Stimulated activated CD8-positive, alpha-beta memory T cell treated with anti-CD3 and anti-CD28 coated beads, Interleukin-4, amount 100 ng/mL, for 4 hours (primary cell): ENCODE results near the gene FRMD3.

Experiments used
- DNase-seq, 2 donors: peaks; one replicate each; pipeline ENCODE4 v3.0.0-alpha.2; 2020; ENCODE audit warnings: low read depth in 2 of 2, low spot score in 1 of 2

Gene FRMD3

GRCh38 chr9:83475741-83476140, 62.5 kb downstream of the FRMD3 start:
- no peak for DNase-seq

- no peak for DNase-seq
These were observed 63.6 kb downstream of the FRMD3 start for GRCh38 chr9:83474631-83475030.

- no peak for DNase-seq
These were observed 64.7 kb downstream of the FRMD3 start for GRCh38 chr9:83473488-83473971.

DNA sequence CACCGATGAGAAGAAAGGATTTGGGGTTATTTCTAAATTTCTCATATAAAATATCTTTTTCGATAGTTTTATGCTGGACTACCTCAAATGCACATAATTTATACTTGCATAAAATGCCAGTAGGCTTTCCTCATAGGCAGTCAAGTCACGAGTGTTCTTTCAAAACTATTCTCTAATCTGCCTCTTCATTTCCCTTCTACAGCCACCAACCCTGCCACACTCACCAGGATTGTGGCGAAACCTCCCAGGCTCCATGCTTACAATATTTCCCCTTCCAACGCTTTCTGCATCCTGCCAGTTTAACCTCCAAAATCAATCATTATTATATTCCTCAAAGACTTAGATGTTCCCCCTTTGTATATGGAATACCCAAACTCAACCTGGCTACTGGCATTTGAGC, 65.4 kb downstream of the FRMD3 start:
- no peak for DNase-seq

- no peak for DNase-seq
These were observed 66.0 kb downstream of the FRMD3 start for GRCh38 chr9:83472221-83472665.

- DNase-seq: no peak
These were observed 67.0 kb downstream of the FRMD3 start for GRCh38 chr9:83471241-83471640.

DNA sequence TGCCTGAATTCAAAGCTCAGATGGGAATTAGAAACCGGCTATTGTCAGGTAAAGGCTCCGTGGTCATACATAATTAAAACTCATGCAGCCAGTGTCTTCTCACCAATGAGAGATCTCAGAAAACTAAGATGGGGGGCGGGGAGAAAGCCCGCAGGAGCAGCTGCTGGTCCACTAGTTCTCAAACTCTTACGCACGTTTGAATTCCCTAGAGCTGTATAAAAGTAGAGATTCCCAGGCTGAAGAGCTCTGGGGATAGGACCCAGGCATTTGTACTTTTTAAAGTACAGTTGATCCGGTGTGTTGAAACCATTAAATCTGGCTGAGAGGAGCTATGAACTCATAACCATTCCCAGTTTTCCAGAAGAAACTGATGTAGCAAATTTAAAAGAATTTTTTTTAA, 68.5 kb downstream of the FRMD3 start:
- no peak for DNase-seq

DNA sequence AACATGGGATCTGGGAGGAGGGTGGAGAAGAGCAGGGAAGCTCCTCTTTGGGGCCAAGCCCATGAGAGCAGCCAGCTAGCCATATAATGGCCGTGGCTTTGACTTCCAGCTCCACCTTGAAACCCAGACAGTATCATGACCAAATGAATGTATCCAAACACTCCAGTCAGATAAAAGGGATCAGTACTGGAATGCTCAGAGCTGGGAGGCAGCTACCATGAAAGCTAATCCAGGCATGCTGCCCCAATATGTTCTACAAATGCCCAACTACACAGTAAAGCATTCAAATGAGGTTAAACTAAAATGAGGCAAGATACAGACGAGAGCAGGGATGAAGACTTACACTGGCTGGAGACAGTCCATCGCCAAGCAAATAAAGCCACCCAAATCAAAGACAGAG, 69.4 kb downstream of the FRMD3 start:
- no peak for DNase-seq

- no peak for DNase-seq
These were observed 71.3 kb downstream of the FRMD3 start for GRCh38 chr9:83466877-83467276.

- DNase-seq: no peak
These were observed 71.8 kb downstream of the FRMD3 start for GRCh38 chr9:83466351-83466750.

GRCh38 chr9:83459830-83460229, 78.4 kb downstream of the FRMD3 start:
- DNase-seq: no peak

DNA sequence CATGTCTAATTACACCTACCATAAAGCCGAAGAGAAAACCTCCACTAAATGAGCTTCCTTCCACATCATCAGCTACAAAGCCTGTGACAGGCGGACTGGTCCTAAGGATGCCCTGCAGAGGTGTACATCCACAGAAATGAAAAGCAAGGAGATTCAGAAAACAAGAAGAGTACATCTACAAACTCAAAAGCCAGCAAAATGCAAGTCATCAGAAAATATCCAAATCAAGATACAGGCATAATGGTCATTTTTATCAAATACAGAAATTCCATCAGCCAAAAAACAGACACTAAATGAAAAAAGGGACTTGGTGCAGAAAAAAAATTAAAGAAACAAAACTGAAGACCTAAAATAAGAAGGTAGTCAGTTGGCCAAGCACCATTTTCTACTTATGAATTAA, 79.7 kb downstream of the FRMD3 start:
- no peak for DNase-seq

DNA sequence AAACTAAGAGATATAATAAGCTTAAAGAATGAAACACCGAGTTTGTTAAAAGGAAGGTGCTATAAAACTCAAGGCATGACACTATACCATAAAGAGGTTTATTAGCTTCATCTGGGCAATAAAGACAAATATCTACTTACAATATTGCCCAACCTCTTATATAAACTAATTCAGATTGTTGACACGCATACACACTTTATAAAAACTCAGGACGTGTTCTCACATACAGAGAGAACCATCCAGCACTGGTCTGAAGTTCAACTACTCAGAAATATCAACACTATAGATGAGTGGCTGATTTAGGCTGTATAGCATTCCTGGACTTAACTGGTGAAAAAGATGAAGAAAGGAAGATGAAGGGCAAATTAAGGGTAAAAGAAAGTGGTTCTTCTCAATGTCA, 81.2 kb downstream of the FRMD3 start:
- DNase-seq: no peak

GRCh38 chr9:83456226-83456625, 82.0 kb downstream of the FRMD3 start:
- DNase-seq: no peak

DNA sequence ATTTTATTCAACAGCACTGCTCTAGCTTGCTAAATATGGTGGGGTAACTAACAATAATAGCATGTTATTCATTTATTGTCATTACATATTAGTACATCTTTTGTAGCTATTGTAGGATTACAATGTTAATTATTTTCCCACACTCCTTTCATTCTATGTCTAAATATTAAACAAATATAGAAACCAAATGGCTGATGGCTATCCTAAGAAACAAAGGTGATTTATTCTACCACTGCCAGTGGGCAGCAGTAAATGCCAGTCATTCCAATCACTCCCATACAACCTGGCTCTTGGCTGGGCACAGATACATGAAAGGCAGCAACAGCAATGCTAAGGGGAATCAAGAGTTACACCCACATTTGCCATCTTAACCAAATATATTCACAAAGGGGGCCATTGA, 84.1 kb downstream of the FRMD3 start:
- DNase-seq: no peak

GRCh38 chr9:83451308-83451707, 86.9 kb downstream of the FRMD3 start:
- no peak for DNase-seq

DNA sequence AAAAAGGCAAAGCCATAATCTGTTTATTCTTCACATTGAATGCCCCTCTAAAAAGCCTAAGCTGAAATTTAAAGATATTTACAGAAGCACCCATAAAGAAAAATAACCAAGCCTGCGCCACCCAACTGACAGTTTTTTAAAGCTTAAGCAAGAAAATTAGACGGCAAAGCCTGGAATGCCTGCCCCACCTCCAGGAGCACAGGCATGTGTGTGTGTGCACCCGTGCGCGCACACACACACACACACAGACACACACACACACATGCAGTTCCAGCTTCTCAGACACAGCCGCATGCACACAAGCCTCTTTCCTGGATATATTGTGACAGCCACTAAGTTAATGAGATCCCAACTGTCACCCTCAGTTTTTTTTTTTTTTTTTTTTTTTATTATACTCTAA, 88.2 kb downstream of the FRMD3 start:
- no peak for DNase-seq

- no peak for DNase-seq
These were observed 89.0 kb downstream of the FRMD3 start for GRCh38 chr9:83449166-83449565.

DNA sequence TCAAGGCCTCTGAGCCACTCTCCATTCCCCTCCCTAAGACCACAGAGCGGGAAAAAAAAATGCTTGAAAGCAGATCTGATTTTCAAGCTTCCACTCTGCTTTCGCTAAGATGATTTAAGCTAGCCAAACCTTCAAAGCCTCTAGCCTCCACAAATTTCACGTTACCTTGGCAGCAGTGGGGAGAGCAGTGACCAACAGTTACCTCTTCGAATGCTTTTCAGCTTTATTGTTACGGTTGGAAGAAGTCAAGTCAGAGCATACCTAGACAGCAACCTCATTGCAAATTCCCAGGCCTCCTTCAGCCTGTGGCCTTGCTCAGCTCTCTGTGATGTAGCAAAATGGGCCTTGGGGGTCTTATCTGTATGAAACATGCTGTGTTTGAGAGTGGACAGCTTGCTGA, 89.6 kb downstream of the FRMD3 start:
- DNase-seq: no peak

DNA sequence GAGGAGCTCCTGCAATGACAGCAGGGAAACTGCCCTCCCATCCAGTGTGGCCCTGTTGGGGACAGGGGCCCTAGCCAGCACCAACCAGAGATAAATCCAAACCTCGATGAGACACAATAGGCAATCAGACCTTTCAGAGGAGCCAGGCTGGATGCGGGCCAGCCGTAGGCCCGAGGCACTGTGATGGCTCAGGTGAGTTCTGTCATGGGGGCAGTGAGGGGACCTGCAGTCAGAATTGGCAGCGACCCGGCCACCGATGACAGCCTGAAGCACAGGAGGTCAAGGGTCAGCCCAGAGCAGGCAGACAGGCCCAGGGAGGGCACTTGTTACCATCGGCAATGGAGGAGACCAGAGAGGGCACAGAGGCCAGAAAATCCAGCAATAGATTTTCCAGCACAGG, 90.8 kb downstream of the FRMD3 start:
- no peak for DNase-seq

DNA sequence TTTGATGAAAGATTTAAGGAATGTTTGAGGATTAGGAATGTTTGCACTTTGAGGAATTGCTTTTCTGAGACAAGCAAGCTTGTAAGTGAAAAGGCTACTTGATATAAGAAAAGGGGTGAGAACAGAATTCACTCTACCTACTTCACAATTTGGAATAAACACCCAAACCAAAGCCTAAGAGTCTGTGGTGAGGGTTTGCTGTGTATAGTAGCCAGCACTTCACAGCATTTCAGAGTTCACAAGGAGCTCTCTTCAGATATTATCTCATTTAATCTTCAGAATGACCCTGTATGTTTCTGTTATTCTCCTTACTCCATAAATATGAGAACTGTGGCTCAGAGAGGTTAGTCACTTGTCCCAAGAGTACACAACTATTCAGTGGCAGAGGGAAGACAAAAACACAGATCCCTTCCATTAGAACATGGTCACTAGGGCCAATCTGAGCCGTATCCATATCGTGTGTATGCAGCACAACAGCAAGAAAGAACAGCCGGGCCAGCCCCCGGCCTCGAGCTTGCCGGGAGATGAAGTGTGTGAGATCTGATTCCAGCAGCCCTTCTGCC, 92.4 kb downstream of the FRMD3 start:
- no peak for DNase-seq

GRCh38 chr9:83444110-83444509, 94.1 kb downstream of the FRMD3 start:
- DNase-seq: no peak

DNA sequence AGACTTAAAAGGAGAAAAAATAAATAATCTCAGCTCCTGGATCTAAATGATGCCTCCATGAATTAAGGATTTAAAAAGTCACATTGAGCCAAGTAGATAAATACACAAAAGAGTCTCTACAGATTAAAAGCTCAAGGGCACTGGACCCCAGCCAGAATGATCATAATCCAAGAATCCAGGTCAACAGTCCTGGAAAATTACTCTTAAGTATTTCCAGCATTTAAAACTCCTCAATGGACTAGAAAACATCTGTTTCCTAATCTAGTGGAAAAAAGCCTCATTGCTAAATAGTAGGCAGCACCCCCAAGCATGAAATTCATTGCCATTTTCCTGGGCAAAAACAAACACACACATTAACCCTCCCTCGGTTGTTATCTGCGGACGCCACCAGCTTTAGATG, 96.8 kb downstream of the FRMD3 start:
- DNase-seq: no peak

- DNase-seq: no peak
These were observed 97.6 kb downstream of the FRMD3 start for GRCh38 chr9:83440641-83441040.
